ENCODE measurements around the gene KCNJ6. TPM values are rescaled to one million over a fixed set of nuclear protein-coding genes. Genes with fewer than 3 reads are reported as not detected.
"Not testable (repeated sequence)": the region's sequence is repeated elsewhere in the genome, so short reads cannot be mapped to it uniquely, and the experiment has no call there.

Gene KCNJ6
- polyA plus RNA-seq, 1 donor from 2014 or later, result not detected

GRCh38 chr21:37767984-37768383, 148.3 kb downstream of the KCNJ6 start:
- Mint-ChIP-seq H3K27me3 (peaks cover 3% of the 10 kb centered on the region), H3K36me3 (no peaks in the 10 kb centered on the region), H3K4me3 (no peak overlapping the region), H3K27ac (no peak overlapping the region), H3K9me3 (no peaks in the 10 kb centered on the region), H3K4me1 (no peaks in the 10 kb centered on the region)

GRCh38 chr21:37766129-37766528, 150.1 kb downstream of the KCNJ6 start:
- Mint-ChIP-seq H3K36me3 (no peaks in the 10 kb centered on the region), H3K27me3 (peaks cover 3% of the 10 kb centered on the region), H3K4me3 (no peak overlapping the region), H3K27ac (no peak overlapping the region), H3K9me3 (no peaks in the 10 kb centered on the region), H3K4me1 (no peaks in the 10 kb centered on the region)

GRCh38 chr21:37765221-37765900, 150.9 kb downstream of the KCNJ6 start:
- H3K27ac Mint-ChIP-seq, result no peak overlapping the region
- no peaks in the 10 kb centered on the region for H3K9me3 Mint-ChIP-seq
- peaks cover 3% of the 10 kb centered on the region for H3K27me3 Mint-ChIP-seq
- no peak overlapping the region for H3K4me3 Mint-ChIP-seq
- no peaks in the 10 kb centered on the region for H3K36me3 Mint-ChIP-seq
- no peaks in the 10 kb centered on the region for H3K4me1 Mint-ChIP-seq

- Mint-ChIP-seq H3K9me3 (no peaks in the 10 kb centered on the region), H3K4me3 (no peak overlapping the region), H3K27me3 (peaks cover 3% of the 10 kb centered on the region), H3K36me3 (no peaks in the 10 kb centered on the region), H3K27ac (no peak overlapping the region), H3K4me1 (no peaks in the 10 kb centered on the region)
These were observed 151.6 kb downstream of the KCNJ6 start for GRCh38 chr21:37764691-37765090.

- Mint-ChIP-seq H3K4me1 (no peaks in the 10 kb centered on the region), H3K27me3 (peaks cover 3% of the 10 kb centered on the region), H3K27ac (no peak overlapping the region), H3K36me3 (peaks cover 1% of the 10 kb centered on the region), H3K9me3 (no peaks in the 10 kb centered on the region), H3K4me3 (no peak overlapping the region)
These were observed 153.0 kb downstream of the KCNJ6 start for GRCh38 chr21:37763298-37763697.

GRCh38 chr21:37762606-37763005, 153.7 kb downstream of the KCNJ6 start:
- H3K9me3 Mint-ChIP-seq, result no peaks in the 10 kb centered on the region
- no peak overlapping the region for H3K4me3 Mint-ChIP-seq
- no peaks in the 10 kb centered on the region for H3K4me1 Mint-ChIP-seq
- H3K36me3 Mint-ChIP-seq, result peaks cover 1% of the 10 kb centered on the region
- no peak overlapping the region for H3K27ac Mint-ChIP-seq
- H3K27me3 Mint-ChIP-seq, result peaks cover 3% of the 10 kb centered on the region

GRCh38 chr21:37761406-37761805, 154.9 kb downstream of the KCNJ6 start:
- not testable (repeated sequence) for H3K27me3 Mint-ChIP-seq, H3K9me3 Mint-ChIP-seq, H3K4me3 Mint-ChIP-seq, H3K27ac Mint-ChIP-seq, H3K36me3 Mint-ChIP-seq, H3K4me1 Mint-ChIP-seq

GRCh38 chr21:37759777-37760176, 156.5 kb downstream of the KCNJ6 start:
- Mint-ChIP-seq H3K27me3 (peaks cover 3% of the 10 kb centered on the region), H3K27ac (no peak overlapping the region), H3K4me1 (no peaks in the 10 kb centered on the region), H3K4me3 (no peak overlapping the region), H3K9me3 (no peaks in the 10 kb centered on the region), H3K36me3 (peaks cover 3% of the 10 kb centered on the region)

GRCh38 chr21:37758982-37759381, 157.3 kb downstream of the KCNJ6 start:
- H3K9me3 Mint-ChIP-seq, result no peaks in the 10 kb centered on the region
- H3K36me3 Mint-ChIP-seq, result peaks cover 3% of the 10 kb centered on the region
- no peaks in the 10 kb centered on the region for H3K4me1 Mint-ChIP-seq
- peaks cover 1% of the 10 kb centered on the region for H3K27me3 Mint-ChIP-seq
- H3K4me3 Mint-ChIP-seq, result peak overlapping the region in 1 of 4 donors; percentile 21
- no peak overlapping the region for H3K27ac Mint-ChIP-seq

- H3K4me1 Mint-ChIP-seq, result no peaks in the 10 kb centered on the region
- H3K4me3 Mint-ChIP-seq, result no peak overlapping the region
- H3K27me3 Mint-ChIP-seq, result no peaks in the 10 kb centered on the region
- no peaks in the 10 kb centered on the region for H3K9me3 Mint-ChIP-seq
- no peak overlapping the region for H3K27ac Mint-ChIP-seq
- peaks cover 3% of the 10 kb centered on the region for H3K36me3 Mint-ChIP-seq
These were observed 158.5 kb downstream of the KCNJ6 start for GRCh38 chr21:37757606-37758376.

GRCh38 chr21:37753122-37753599, 163.1 kb downstream of the KCNJ6 start:
- no peak overlapping the region for H3K4me3 Mint-ChIP-seq
- peaks cover 2% of the 10 kb centered on the region for H3K36me3 Mint-ChIP-seq
- no peak overlapping the region for H3K27ac Mint-ChIP-seq
- H3K9me3 Mint-ChIP-seq, result peaks cover 0 to 3% (median 0%) of the 10 kb centered on the region in 3 donors
- H3K27me3 Mint-ChIP-seq, result no peaks in the 10 kb centered on the region
- H3K4me1 Mint-ChIP-seq, result no peaks in the 10 kb centered on the region

- no peak overlapping the region for H3K27ac Mint-ChIP-seq
- H3K27me3 Mint-ChIP-seq, result peaks cover 2% of the 10 kb centered on the region
- H3K9me3 Mint-ChIP-seq, result peaks cover 0 to 3% (median 1%) of the 10 kb centered on the region in 3 donors
- H3K36me3 Mint-ChIP-seq, result peaks cover 4% of the 10 kb centered on the region
- H3K4me3 Mint-ChIP-seq, result no peak overlapping the region
- no peaks in the 10 kb centered on the region for H3K4me1 Mint-ChIP-seq
These were observed 164.8 kb downstream of the KCNJ6 start for GRCh38 chr21:37751268-37751975.

- Mint-ChIP-seq H3K9me3 (peaks cover 0 to 3% (median 1%) of the 10 kb centered on the region in 3 donors), H3K4me3 (no peak overlapping the region), H3K4me1 (no peaks in the 10 kb centered on the region), H3K27me3 (peaks cover 2% of the 10 kb centered on the region), H3K27ac (no peak overlapping the region), H3K36me3 (peaks cover 2% of the 10 kb centered on the region)
These were observed 167.1 kb downstream of the KCNJ6 start for GRCh38 chr21:37749132-37749531.

- H3K36me3 Mint-ChIP-seq, result peaks cover 2% of the 10 kb centered on the region
- H3K27me3 Mint-ChIP-seq, result peaks cover 2% of the 10 kb centered on the region
- no peaks in the 10 kb centered on the region for H3K4me1 Mint-ChIP-seq
- peaks cover 0 to 3% (median 1%) of the 10 kb centered on the region in 3 donors for H3K9me3 Mint-ChIP-seq
- H3K4me3 Mint-ChIP-seq, result no peak overlapping the region
- H3K27ac Mint-ChIP-seq, result no peak overlapping the region
These were observed 167.9 kb downstream of the KCNJ6 start for GRCh38 chr21:37748351-37748750.

GRCh38 chr21:37746849-37747248, 169.4 kb downstream of the KCNJ6 start:
- peaks cover 0 to 3% (median 1%) of the 10 kb centered on the region in 3 donors for H3K9me3 Mint-ChIP-seq
- H3K27me3 Mint-ChIP-seq, result peaks cover 8% of the 10 kb centered on the region
- H3K4me3 Mint-ChIP-seq, result no peak overlapping the region
- H3K4me1 Mint-ChIP-seq, result no peaks in the 10 kb centered on the region
- H3K27ac Mint-ChIP-seq, result no peak overlapping the region
- peaks cover 2% of the 10 kb centered on the region for H3K36me3 Mint-ChIP-seq

Data from IgD-negative memory B cell (primary cell).